ENCODE measurements around the gene NEURL1.

DNA sequence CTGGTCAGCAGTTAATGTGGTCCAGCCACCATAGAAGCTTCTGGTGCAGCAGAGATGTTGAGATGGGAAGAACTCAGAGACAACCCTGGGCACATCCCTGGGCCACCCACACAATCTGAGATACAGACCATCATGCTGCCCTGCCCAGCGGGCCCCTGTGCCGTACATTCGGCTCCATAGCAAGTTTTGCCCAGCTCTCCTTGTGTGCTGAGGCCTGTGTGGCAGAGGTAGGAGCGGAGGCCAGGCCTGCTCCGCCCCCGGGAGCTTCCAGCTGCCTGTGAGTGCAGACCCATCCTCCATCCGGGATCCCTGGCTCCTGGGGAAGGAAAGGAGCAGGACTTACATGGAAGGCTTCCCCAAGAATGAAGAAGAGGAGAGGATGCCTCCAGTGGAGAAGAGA lies 140.3 kb downstream of the NEURL1 start:
- TF ChIP-seq GATA2 (IDR thresholded peaks at IDR 0.05; ENCODE audit: low read depth, low read length) (no peak), GATA3 (IDR thresholded peaks at IDR 0.05; ENCODE audit: low read depth, low read length) (no peak)

All from SH-SY5Y (cell line).